ENCODE data around the gene RAB3GAP2.
"Not testable (repeated sequence)": the region's sequence is repeated elsewhere in the genome, so short reads cannot be mapped to it uniquely, and the experiment has no call there.

DNA sequence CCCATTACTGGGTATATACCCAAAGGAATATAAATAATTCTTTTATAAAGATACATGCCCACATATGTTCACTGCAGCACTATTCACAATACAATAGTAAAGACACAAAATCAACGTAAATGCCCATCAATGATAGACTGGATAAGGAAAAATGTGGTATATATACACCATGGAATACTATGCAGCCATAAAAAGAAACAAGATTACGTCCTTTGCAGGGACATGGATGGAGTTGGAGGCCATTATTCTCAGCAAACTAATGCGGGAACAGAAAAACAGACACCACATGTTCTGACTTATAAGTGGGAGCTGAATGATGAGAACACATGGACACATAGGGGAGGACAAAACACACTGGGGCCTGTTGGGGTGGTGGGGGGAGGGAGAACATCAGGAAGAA lies 12.0 kb downstream of the RAB3GAP2 start:
- not testable (repeated sequence) for TF ChIP-seq POLR2AphosphoS5 (IDR thresholded peaks at IDR 0.05; ENCODE audit: borderline replicate concordance, low read depth, low read length); EZH2 (IDR thresholded peaks at IDR 0.05); FOXP2 (optimal IDR thresholded peaks at IDR 0.05; ENCODE audit: control extremely low read depth, extremely low read length, insufficient read depth)

Data from SK-N-MC (cell line).